ENCODE measurements around the gene KRTAP10-5. TPM values are rescaled to one million over a fixed set of nuclear protein-coding genes. Genes with fewer than 3 reads are reported as not detected.
"Not testable (repeated sequence)": the region's sequence is repeated elsewhere in the genome, so short reads cannot be mapped to it uniquely, and the experiment has no call there.

KRTAP10-5 gene, protein sequence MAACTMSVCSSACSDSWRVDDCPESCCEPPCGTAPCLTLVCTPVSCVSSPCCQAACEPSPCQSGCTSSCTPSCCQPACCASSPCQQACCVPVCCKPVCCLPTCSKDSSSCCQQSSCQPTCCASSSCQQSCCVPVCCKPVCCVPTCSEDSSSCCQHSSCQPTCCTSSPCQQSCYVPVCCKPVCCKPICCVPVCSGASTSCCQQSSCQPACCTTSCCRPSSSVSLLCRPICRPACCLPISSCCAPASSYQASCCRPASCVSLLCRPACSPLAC
- not detected for polyA plus RNA-seq (2013, experiment 1 of 2)
- polyA plus RNA-seq (2013, experiment 2 of 2): not detected

DNA sequence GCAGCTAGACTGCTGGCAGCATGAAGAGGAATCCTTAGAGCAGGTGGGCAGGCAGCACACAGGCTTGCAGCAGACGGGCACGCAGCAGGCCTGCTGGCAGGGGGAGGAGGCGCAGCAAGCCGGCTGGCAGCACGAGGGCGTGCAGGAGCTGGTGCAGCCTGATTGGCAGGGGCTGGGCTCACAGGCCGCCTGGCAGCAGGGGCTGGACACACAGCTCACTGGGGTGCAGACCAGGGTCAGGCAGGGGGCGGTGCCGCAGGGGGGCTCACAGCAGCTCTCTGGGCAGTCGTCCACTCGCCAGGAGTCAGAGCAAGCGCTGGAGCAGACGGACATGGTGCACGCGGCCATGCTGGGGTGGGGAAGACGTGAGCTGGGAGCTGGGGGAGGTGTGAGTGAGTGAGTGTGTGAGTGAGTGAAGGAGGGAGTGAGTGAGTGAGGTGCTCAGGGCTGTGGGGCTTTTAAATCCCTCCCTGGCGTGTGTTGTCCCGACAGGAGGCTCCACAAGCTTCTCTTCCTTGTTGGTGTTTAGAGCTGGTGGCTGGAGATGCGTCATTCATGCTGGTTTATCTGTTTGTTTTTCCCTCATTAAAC is at the start of gene KRTAP10-5:
KRTAP10-5 (minus strand) TSS at position 374 of the 591 bp plus-strand sequence; CDS start at position 348, 26 bp downstream.
- not testable (repeated sequence) for H3K27me3 ChIP-seq (ENCODE audit: insufficient read depth, low read length); H3K27ac ChIP-seq (ENCODE audit: low read depth, low read length); H3K4me1 ChIP-seq (ENCODE audit: insufficient read depth, low read length); H3K4me3 ChIP-seq (ENCODE audit: low read length); H3K9ac ChIP-seq (ENCODE audit: low read depth, low read length); H3K36me3 ChIP-seq (ENCODE audit: insufficient read depth, low read length)
- 84% methylated on average over 19 of the region's 19 CpGs for WGBS
- peaks cover 11% of the 10 kb centered on the region; the same call in 1 of the 2 replicates for H3K9me3 ChIP-seq (ENCODE audit: insufficient read depth, low read depth, low read length)

GRCh38 chr21:44628707-44629391 is 48.4 kb upstream of the KRTAP10-5 start:
- H3K9ac ChIP-seq (ENCODE audit: low read depth, low read length): no peak overlapping the region
- no peak overlapping the region for H3K4me3 ChIP-seq (ENCODE audit: low read length)
- H3K27ac ChIP-seq (ENCODE audit: low read depth, low read length): no peak overlapping the region
- no peaks in the 10 kb centered on the region for H3K27me3 ChIP-seq (ENCODE audit: insufficient read depth, low read length)
- H3K4me1 ChIP-seq (ENCODE audit: insufficient read depth, low read length): no peaks in the 10 kb centered on the region
- H3K9me3 ChIP-seq (ENCODE audit: insufficient read depth, low read depth, low read length): peaks cover 22% of the 10 kb centered on the region
- WGBS: 91% methylated on average over 18 of the region's 18 CpGs
- H3K36me3 ChIP-seq (ENCODE audit: insufficient read depth, low read length): no peaks in the 10 kb centered on the region

DNA sequence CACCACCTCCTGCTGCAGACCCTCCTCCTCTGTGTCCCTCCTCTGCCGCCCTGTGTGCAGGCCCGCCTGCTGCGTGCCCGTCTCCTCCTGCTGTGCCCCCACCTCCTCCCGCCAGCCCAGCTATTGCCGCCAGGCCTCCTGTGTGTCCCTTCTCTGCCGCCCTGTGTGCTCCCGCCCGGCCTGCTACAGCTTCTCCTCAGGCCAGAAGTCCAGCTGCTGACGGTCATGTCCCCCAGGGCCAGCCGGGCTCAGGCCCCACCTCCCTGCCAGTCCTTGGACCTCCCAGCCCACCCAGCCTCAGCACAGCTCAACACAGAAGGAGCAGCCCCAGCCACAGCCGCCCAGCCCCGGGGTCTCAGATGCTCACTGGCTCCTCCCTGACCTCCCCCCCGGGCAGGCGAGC is 47.4 kb upstream of the KRTAP10-5 start:
- not testable (repeated sequence) for H3K9ac ChIP-seq (ENCODE audit: low read depth, low read length); H3K27me3 ChIP-seq (ENCODE audit: insufficient read depth, low read length); H3K27ac ChIP-seq (ENCODE audit: low read depth, low read length); H3K4me1 ChIP-seq (ENCODE audit: insufficient read depth, low read length); H3K36me3 ChIP-seq (ENCODE audit: insufficient read depth, low read length); H3K4me3 ChIP-seq (ENCODE audit: low read length)
- H3K9me3 ChIP-seq (ENCODE audit: insufficient read depth, low read depth, low read length): peaks cover 32% of the 10 kb centered on the region
- 84% methylated on average over 15 of the region's 15 CpGs for whole genome bisulfite sequencing

DNA sequence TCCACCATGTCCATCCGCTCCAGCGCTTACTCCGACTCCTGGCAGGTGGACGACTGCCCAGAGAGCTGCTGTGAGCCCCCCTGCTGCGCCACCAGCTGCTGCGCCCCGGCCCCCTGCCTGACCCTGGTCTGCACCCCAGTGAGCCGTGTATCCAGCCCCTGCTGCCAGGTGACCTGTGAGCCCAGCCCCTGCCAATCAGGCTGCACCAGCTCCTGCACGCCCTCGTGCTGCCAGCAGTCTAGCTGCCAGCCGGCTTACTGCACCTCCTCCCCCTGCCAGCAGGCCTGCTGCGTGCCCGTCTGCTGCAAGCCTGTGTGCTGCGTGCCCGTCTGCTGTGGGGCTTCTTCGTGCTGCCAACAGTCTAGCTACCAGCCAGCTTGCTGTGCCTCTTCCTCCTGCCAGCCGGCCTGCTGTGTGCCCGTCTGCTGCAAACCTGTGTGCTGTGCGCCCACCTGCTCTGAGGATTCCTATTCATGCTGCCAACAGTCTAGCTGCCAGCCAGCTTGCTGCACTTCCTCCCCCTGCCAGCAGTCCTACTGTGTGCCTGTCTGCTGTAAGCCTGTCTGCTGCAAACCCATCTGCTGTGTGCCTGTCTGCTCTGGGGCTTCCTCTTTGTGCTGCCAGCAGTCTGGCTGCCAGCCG is 46.9 kb upstream of the KRTAP10-5 start:
- not testable (repeated sequence) for H3K4me3 ChIP-seq (ENCODE audit: low read length); H3K27me3 ChIP-seq (ENCODE audit: insufficient read depth, low read length); H3K27ac ChIP-seq (ENCODE audit: low read depth, low read length); H3K9ac ChIP-seq (ENCODE audit: low read depth, low read length); H3K36me3 ChIP-seq (ENCODE audit: insufficient read depth, low read length); H3K4me1 ChIP-seq (ENCODE audit: insufficient read depth, low read length)
- H3K9me3 ChIP-seq (ENCODE audit: insufficient read depth, low read depth, low read length): peaks cover 36% of the 10 kb centered on the region
- WGBS: 91% methylated on average over 20 of the region's 20 CpGs

DNA sequence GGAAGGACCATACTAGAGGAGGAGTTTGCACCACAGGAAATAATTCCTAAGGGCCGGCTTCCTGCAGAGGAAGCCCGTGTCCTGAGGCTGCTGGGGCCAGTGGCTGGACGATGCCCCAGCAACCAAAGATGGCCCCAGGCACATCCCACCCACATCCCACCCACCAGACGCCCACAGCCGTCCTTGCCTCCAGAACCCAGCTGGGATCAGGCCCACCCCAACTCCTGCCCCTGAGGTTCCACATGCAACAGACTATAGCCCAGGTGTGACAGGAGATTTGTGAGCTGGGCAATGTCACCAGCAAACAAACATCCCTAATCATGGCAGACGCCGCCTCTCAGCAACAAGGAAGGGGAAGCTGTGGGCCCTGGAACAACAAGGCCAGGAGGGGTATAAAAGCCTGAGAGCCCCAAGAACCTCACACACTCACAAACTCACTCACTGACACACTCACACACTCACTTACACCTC is 46.3 kb upstream of the KRTAP10-5 start, which contains the start of gene KRTAP10-9:
KRTAP10-9 (plus strand) TSS at position 421 of the 471 bp plus-strand sequence. CDS start 79 bp downstream, outside the sequence.
- H3K9ac ChIP-seq (ENCODE audit: low read depth, low read length): no peak within 1 kb of the TSS
- WGBS: 80% methylated on average over 7 of the region's 7 CpGs
- H3K36me3 ChIP-seq (ENCODE audit: insufficient read depth, low read length): no peaks in the 10 kb centered on the region
- no peaks in the 10 kb centered on the region for H3K4me1 ChIP-seq (ENCODE audit: insufficient read depth, low read length)
- no peaks in the 10 kb centered on the region for H3K27me3 ChIP-seq (ENCODE audit: insufficient read depth, low read length)
- H3K4me3 ChIP-seq (ENCODE audit: low read length): no peak within 1 kb of the TSS
- peaks cover 31% of the 10 kb centered on the region for H3K9me3 ChIP-seq (ENCODE audit: insufficient read depth, low read depth, low read length)
- no peak within 1 kb of the TSS for H3K27ac ChIP-seq (ENCODE audit: low read depth, low read length)

DNA sequence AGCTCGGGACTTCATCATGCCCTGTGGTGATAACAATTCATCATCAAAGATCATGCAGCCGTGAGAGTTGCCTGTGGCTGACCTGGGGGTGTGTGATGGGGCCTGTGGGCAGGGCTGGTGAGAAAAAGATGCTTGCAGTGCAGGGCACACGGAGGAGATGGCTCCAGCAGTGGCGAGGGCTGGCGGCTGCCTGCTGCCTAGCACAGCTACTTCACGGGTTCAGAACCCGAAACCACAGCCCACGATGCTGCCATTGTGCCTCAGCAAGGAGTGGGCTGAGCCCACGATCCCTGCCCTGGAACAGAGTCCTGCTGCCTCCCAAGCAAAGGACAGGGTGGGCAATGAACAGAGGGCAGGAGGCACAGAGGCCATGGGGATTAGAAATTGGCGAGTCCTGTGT is 45.9 kb upstream of the KRTAP10-5 start:
- H3K9ac ChIP-seq (ENCODE audit: low read depth, low read length): no peak overlapping the region
- H3K36me3 ChIP-seq (ENCODE audit: insufficient read depth, low read length): no peaks in the 10 kb centered on the region
- no peak overlapping the region for H3K4me3 ChIP-seq (ENCODE audit: low read length)
- H3K4me1 ChIP-seq (ENCODE audit: insufficient read depth, low read length): no peaks in the 10 kb centered on the region
- no peak overlapping the region for H3K27ac ChIP-seq (ENCODE audit: low read depth, low read length)
- 91% methylated on average over 10 of the region's 10 CpGs for WGBS
- no peaks in the 10 kb centered on the region for H3K27me3 ChIP-seq (ENCODE audit: insufficient read depth, low read length)
- peaks cover 33% of the 10 kb centered on the region for H3K9me3 ChIP-seq (ENCODE audit: insufficient read depth, low read depth, low read length)

DNA sequence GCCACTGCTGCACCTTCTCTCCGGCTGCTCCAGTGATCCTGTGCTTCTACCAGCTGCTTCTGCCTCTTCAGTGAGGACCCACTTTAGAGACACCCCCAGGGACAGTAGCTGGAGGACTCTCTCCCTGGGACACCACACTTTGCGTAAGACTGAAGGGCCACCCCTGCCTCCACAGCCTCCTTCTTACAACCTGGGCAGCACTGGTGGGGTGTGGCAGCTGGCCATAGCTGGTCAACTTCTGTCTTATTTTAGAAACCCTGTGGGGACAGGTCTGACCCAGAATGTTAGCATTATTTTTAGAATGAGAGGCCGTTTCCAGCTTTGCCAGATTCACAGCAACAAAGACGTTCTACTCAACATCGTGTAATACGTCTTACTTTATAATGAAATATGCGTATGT is 45.4 kb upstream of the KRTAP10-5 start:
- H3K27me3 ChIP-seq (ENCODE audit: insufficient read depth, low read length): no peaks in the 10 kb centered on the region
- no peak overlapping the region for H3K9ac ChIP-seq (ENCODE audit: low read depth, low read length)
- no peak overlapping the region for H3K27ac ChIP-seq (ENCODE audit: low read depth, low read length)
- H3K9me3 ChIP-seq (ENCODE audit: insufficient read depth, low read depth, low read length): peaks cover 38% of the 10 kb centered on the region
- H3K4me1 ChIP-seq (ENCODE audit: insufficient read depth, low read length): no peaks in the 10 kb centered on the region
- H3K4me3 ChIP-seq (ENCODE audit: low read length): no peak overlapping the region
- WGBS: 91% methylated on average over 7 of the region's 7 CpGs
- no peaks in the 10 kb centered on the region for H3K36me3 ChIP-seq (ENCODE audit: insufficient read depth, low read length)

GRCh38 chr21:44623575-44623974 is 43.2 kb upstream of the KRTAP10-5 start:
- Histone ChIP-seq H3K36me3 (ENCODE audit: insufficient read depth, low read length) (no peaks in the 10 kb centered on the region), H3K9ac (ENCODE audit: low read depth, low read length) (no peak overlapping the region), H3K27ac (ENCODE audit: low read depth, low read length) (no peak overlapping the region), H3K9me3 (ENCODE audit: insufficient read depth, low read depth, low read length) (peaks cover 56% of the 10 kb centered on the region), H3K4me1 (ENCODE audit: insufficient read depth, low read length) (no peaks in the 10 kb centered on the region), H3K27me3 (ENCODE audit: insufficient read depth, low read length) (no peaks in the 10 kb centered on the region), H3K4me3 (ENCODE audit: low read length) (no peak overlapping the region)

GRCh38 chr21:44619886-44620285 is 39.5 kb upstream of the KRTAP10-5 start:
- Histone ChIP-seq H3K36me3 (ENCODE audit: insufficient read depth, low read length) (no peaks in the 10 kb centered on the region), H3K4me1 (ENCODE audit: insufficient read depth, low read length) (no peaks in the 10 kb centered on the region), H3K9me3 (ENCODE audit: insufficient read depth, low read depth, low read length) (peaks cover 53% of the 10 kb centered on the region), H3K4me3 (ENCODE audit: low read length) (no peak overlapping the region), H3K27ac (ENCODE audit: low read depth, low read length) (no peak overlapping the region), H3K27me3 (ENCODE audit: insufficient read depth, low read length) (no peaks in the 10 kb centered on the region), H3K9ac (ENCODE audit: low read depth, low read length) (no peak overlapping the region)
- 94% methylated on average over 6 of the region's 6 CpGs for WGBS

GRCh38 chr21:44618909-44619308 is 38.5 kb upstream of the KRTAP10-5 start:
- WGBS: 97% methylated on average over 3 of the region's 3 CpGs
- no peak overlapping the region for H3K4me3 ChIP-seq (ENCODE audit: low read length)
- peaks cover 44% of the 10 kb centered on the region for H3K9me3 ChIP-seq (ENCODE audit: insufficient read depth, low read depth, low read length)
- H3K9ac ChIP-seq (ENCODE audit: low read depth, low read length): no peak overlapping the region
- H3K27me3 ChIP-seq (ENCODE audit: insufficient read depth, low read length): no peaks in the 10 kb centered on the region
- no peak overlapping the region for H3K27ac ChIP-seq (ENCODE audit: low read depth, low read length)
- H3K4me1 ChIP-seq (ENCODE audit: insufficient read depth, low read length): no peaks in the 10 kb centered on the region
- no peaks in the 10 kb centered on the region for H3K36me3 ChIP-seq (ENCODE audit: insufficient read depth, low read length)

DNA sequence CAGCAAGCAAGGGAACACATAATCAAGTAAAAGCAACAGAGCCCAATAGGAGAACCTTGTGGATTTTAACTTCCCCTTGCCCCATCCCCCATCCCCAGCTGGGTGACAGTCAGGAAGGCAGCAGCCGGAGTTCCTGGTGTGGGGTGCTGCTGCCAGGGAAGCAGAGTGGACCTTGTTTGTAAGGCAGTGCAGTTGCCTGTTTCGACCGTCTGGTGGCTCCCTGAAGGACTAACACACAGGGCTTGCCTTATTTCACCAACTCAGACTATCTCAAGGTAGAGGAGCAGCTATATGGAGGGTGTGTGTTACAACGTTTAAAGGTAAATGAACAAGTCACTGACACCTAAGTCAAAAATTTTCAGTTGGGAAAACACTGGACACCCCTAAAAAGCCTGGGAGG is 38.1 kb upstream of the KRTAP10-5 start:
- 70% methylated on average over 4 of the region's 4 CpGs for WGBS
- Histone ChIP-seq H3K36me3 (ENCODE audit: insufficient read depth, low read length) (no peaks in the 10 kb centered on the region), H3K27me3 (ENCODE audit: insufficient read depth, low read length) (no peaks in the 10 kb centered on the region), H3K4me1 (ENCODE audit: insufficient read depth, low read length) (no peaks in the 10 kb centered on the region), H3K9me3 (ENCODE audit: insufficient read depth, low read depth, low read length) (peaks cover 40% of the 10 kb centered on the region), H3K27ac (ENCODE audit: low read depth, low read length) (no peak overlapping the region), H3K4me3 (ENCODE audit: low read length) (no peak overlapping the region), H3K9ac (ENCODE audit: low read depth, low read length) (no peak overlapping the region)

Measured in HUES64 (cell line).